CD14-positive monocyte (primary cell): ENCODE measurements around the gene TRMT5. TPM values are rescaled to one million over a fixed set of nuclear protein-coding genes. Genes with fewer than 3 reads are reported as not detected.

ENCODE experiments used
- DNase-seq, 3 donors: peaks; one replicate each; pipeline ENCODE4 v3.0.0-alpha.2; 2011 to 2022
- H2AFZ ChIP-seq: 2 replicates; pipeline ENCODE4 v1.6.0; 2012; ENCODE audit warnings: mild to moderate bottlenecking, low read depth, low read length, inconsistent platforms; ENCODE audit not compliant: insufficient read depth, poor library complexity, severe bottlenecking
- H3K27ac ChIP-seq, 2 donors: 1 replicate in 1 of 2; 2 replicates in 1 of 2; pipeline ENCODE4 v1.5.1; 2012 to 2013; ENCODE audit warnings: low read length in 2 of 2, control low read depth in 1 of 2, inconsistent platforms in 1 of 2, low read depth in 1 of 2, mild to moderate bottlenecking in 1 of 2
- H3K27me3 ChIP-seq, 2 donors: one replicate each; pipeline versions ENCODE4 v1.6.0 to v1.6.1; 2011 to 2013; ENCODE audit warnings: low read length in 2 of 2; ENCODE audit not compliant: control insufficient read depth in 2 of 2, insufficient read depth in 2 of 2
- H3K36me3 ChIP-seq, 2 donors: replicated peaks in 1 of 2; 1 replicate in 1 of 2; 2 replicates in 1 of 2; pipeline versions ENCODE4 v1.5.1 to v1.6.1; 2012 to 2013; ENCODE audit warnings: low read length in 2 of 2, control low read depth in 1 of 2, inconsistent platforms in 1 of 2, mild to moderate bottlenecking in 1 of 2; ENCODE audit not compliant: insufficient read depth in 2 of 2, control insufficient read depth in 1 of 2
- H3K4me1 ChIP-seq, 2 donors: 1 replicate in 1 of 2; 2 replicates in 1 of 2; pipeline versions ENCODE4 v1.5.1 to v1.6.1; 2012 to 2013; ENCODE audit warnings: low read length in 2 of 2, control low read depth in 1 of 2, inconsistent platforms in 1 of 2, mild to moderate bottlenecking in 1 of 2, moderate library complexity in 1 of 2; ENCODE audit not compliant: insufficient read depth in 2 of 2, control insufficient read depth in 1 of 2
- H3K4me2 ChIP-seq: replicated peaks from 2 replicates; pipeline ENCODE3; 2012; ENCODE audit warnings: low read length, moderate library complexity, mild to moderate bottlenecking; ENCODE audit not compliant: poor library complexity, severe bottlenecking; ENCODE audit errors: extremely low read depth
- H3K4me3 ChIP-seq, 3 experiments: fragments of 200-600 bp in 1 of 3; sonication (generic) in 1 of 3; replicated peaks in 1 of 3; 1 replicate in 2 of 3; 2 replicates in 1 of 3; pipeline ENCODE4 v1.5.1; 2011 to 2013; ENCODE audit warnings: low read length in 3 of 3, mild to moderate bottlenecking in 3 of 3, control low read depth in 2 of 3, low read depth in 2 of 3, inconsistent platforms in 1 of 3, moderate library complexity in 1 of 3
- H3K79me2 ChIP-seq: 2 replicates; pipeline ENCODE4 v1.6.0; 2012; ENCODE audit warnings: mild to moderate bottlenecking, control low read depth, inconsistent platforms, low read length, moderate library complexity; ENCODE audit not compliant: insufficient read depth
- H3K9ac ChIP-seq: 2 replicates; pipeline ENCODE4 v1.6.0; 2017; ENCODE audit warnings: low read length, mild to moderate bottlenecking; ENCODE audit not compliant: insufficient read depth, poor library complexity, severe bottlenecking
- H3K9me3 ChIP-seq, 2 donors: replicated peaks in 1 of 2; 1 replicate in 1 of 2; 2 replicates in 1 of 2; pipeline versions ENCODE4 v1.5.1 to v1.6.1; 2012 to 2013; ENCODE audit warnings: low read length in 2 of 2, control low read depth in 1 of 2; ENCODE audit not compliant: control insufficient read depth in 1 of 2, insufficient read depth in 1 of 2
- H4K20me1 ChIP-seq: 2 replicates; pipeline ENCODE4 v1.6.0; 2012; ENCODE audit warnings: mild to moderate bottlenecking, low read length, control low read depth, moderate library complexity; ENCODE audit not compliant: insufficient read depth
- H3K27ac Mint-ChIP-seq, 7 donors: one replicate each; pipeline ENCODE4 v1.8.0; 2020; ENCODE audit warnings: mild to moderate bottlenecking in 7 of 7, mixed read lengths in 7 of 7, moderate library complexity in 6 of 7, inconsistent platforms in 2 of 7
- H3K27me3 Mint-ChIP-seq, 3 donors: one replicate each; pipeline ENCODE4 v1.8.0; 2021 to 2022; ENCODE audit warnings: low read depth in 3 of 3, mild to moderate bottlenecking in 3 of 3, mixed read lengths in 3 of 3, moderate library complexity in 3 of 3, inconsistent platforms in 1 of 3
- H3K36me3 Mint-ChIP-seq, 2 donors: one replicate each; pipeline ENCODE4 v1.8.0; 2020; ENCODE audit warnings: mixed read lengths in 2 of 2, inconsistent platforms in 1 of 2, mild to moderate bottlenecking in 1 of 2
- H3K4me1 Mint-ChIP-seq: one replicate; pipeline ENCODE4 v1.8.0; 2020; ENCODE audit warnings: mild to moderate bottlenecking, mixed read lengths
- H3K4me3 Mint-ChIP-seq, 2 donors: one replicate each; pipeline ENCODE4 v1.8.0; 2020; ENCODE audit warnings: mild to moderate bottlenecking in 2 of 2, mixed read lengths in 2 of 2, moderate library complexity in 1 of 2
- H3K9me3 Mint-ChIP-seq, 7 donors: one replicate each; pipeline ENCODE4 v1.8.0; 2020 to 2022; ENCODE audit warnings: mixed read lengths in 7 of 7, mild to moderate bottlenecking in 6 of 7, moderate library complexity in 6 of 7, inconsistent platforms in 2 of 7
- WGBS: methylation state at CpG from one replicate; pipeline ENCODE4 v1.1.5; 2013; ENCODE audit warnings: missing lambda C conversion rate; ENCODE audit not compliant: insufficient coverage; 5-methylcytosine and 5-hydroxymethylcytosine counted together
- intact Hi-C, 2 donors: fragments of 100-400 bp; cut with micrococcal nuclease; formaldehyde crosslinking; loops; one replicate each; pipeline versions ENCODE4 v1.15.0 to v1.15.1; 2023
- polyA minus RNA-seq: library from RNA; depleted of rRNA, polyadenylated mRNA; stranded (reverse); fragments of >200 nt; gene quantifications from 2 replicates; pipeline ENCODE4 v1.2.3, GENCODE V29; 2012
- polyA plus RNA-seq, 3 donors: library from polyadenylated mRNA; depleted of rRNA in 1 of 3; unstranded in 2 of 3; stranded (reverse) in 1 of 3; fragments of 300-500 nt in 2 of 3; fragments of >200 nt in 1 of 3; fragmentation: Illumina TruSeq in 2 of 3; gene quantifications; 1 replicate in 2 of 3; 2 replicates in 1 of 3; pipeline ENCODE4 v1.2.3, GENCODE V29; 2012 to 2021
- total RNA-seq, 12 experiments: library from RNA in 1 of 12; stranded (reverse) in 1 of 12; fragments of 120-200 nt in 1 of 12; gene quantifications; one replicate each; pipeline ENCODE4 v1.2.4 and lab custom pipeline; 2013 to 2026; ENCODE audit warnings: mixed read lengths in 6 of 12, inconsistent platforms in 1 of 12
- TF ChIP-seq, protein P1 (sequence below): fragments of 200-600 bp; IDR thresholded peaks from one replicate; pipeline ENCODE4 v1.8.0; 2022; ENCODE audit warnings: antibody characterized with exemption, mild to moderate bottlenecking

Gene TRMT5, protein sequence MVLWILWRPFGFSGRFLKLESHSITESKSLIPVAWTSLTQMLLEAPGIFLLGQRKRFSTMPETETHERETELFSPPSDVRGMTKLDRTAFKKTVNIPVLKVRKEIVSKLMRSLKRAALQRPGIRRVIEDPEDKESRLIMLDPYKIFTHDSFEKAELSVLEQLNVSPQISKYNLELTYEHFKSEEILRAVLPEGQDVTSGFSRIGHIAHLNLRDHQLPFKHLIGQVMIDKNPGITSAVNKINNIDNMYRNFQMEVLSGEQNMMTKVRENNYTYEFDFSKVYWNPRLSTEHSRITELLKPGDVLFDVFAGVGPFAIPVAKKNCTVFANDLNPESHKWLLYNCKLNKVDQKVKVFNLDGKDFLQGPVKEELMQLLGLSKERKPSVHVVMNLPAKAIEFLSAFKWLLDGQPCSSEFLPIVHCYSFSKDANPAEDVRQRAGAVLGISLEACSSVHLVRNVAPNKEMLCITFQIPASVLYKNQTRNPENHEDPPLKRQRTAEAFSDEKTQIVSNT
- total RNA-seq (2013) = 7.3 TPM
- polyA plus RNA-seq (1 to 10 TPM in 2 of 3 donors, under 1 TPM in 1; 0.89 to 2.8 (median 1.9) TPM), polyA minus RNA-seq (0.97 and 2.7 TPM in 2 replicates), total RNA-seq (lab: John Stamatoyannopoulos, UW) (36.3 to 73.2 (median 51.2) reads per million in 11 experiments)

- Histone ChIP-seq H3K9ac (peak within 1 kb of the TSS; percentile 90), H3K27me3 (no peaks in the 10 kb centered on the region), H3K4me2 (peak within 1 kb of the TSS; percentile 95), H3K36me3 (peaks cover 0 to 13% of the 10 kb centered on the region in 2 donors), H3K9me3 (no peaks in the 10 kb centered on the region), H3K27ac (peak within 1 kb of the TSS; percentile 81 to 93), H3K4me3 (peak within 1 kb of the TSS; percentile 82 to 97 (median 96)), H2AFZ (peak within 1 kb of the TSS; percentile 97), H3K4me1 (peaks cover 43 to 56% of the 10 kb centered on the region in 2 donors), H4K20me1 (no peaks in the 10 kb centered on the region), H3K79me2 (peaks cover 33% of the 10 kb centered on the region)
- TF ChIP-seq, protein P1, sequence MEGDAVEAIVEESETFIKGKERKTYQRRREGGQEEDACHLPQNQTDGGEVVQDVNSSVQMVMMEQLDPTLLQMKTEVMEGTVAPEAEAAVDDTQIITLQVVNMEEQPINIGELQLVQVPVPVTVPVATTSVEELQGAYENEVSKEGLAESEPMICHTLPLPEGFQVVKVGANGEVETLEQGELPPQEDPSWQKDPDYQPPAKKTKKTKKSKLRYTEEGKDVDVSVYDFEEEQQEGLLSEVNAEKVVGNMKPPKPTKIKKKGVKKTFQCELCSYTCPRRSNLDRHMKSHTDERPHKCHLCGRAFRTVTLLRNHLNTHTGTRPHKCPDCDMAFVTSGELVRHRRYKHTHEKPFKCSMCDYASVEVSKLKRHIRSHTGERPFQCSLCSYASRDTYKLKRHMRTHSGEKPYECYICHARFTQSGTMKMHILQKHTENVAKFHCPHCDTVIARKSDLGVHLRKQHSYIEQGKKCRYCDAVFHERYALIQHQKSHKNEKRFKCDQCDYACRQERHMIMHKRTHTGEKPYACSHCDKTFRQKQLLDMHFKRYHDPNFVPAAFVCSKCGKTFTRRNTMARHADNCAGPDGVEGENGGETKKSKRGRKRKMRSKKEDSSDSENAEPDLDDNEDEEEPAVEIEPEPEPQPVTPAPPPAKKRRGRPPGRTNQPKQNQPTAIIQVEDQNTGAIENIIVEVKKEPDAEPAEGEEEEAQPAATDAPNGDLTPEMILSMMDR = no peak
- intact Hi-C loops = loop anchor here (5.0 to 10.0 kb wide), 3 partner anchors 121 to 734 kb away; partner anchors contain the start of gene PPM1A (in 1 of the 2)
- H3K36me3 Mint-ChIP-seq = peaks cover 12 to 24% of the 10 kb centered on the region in 2 donors
- peak; percentile 84 to 91 (median 86) for DNase-seq
- no peak within 1 kb of the TSS for H3K4me3 Mint-ChIP-seq
- no peak within 1 kb of the TSS for H3K27ac Mint-ChIP-seq
- peaks cover 17% of the 10 kb centered on the region for H3K4me1 Mint-ChIP-seq
- 0% methylated on average over 56 of the region's 59 CpGs for WGBS
- no peaks in the 10 kb centered on the region for H3K9me3 Mint-ChIP-seq
- H3K27me3 Mint-ChIP-seq = no peaks in the 10 kb centered on the region
Measured at GRCh38 chr14:60980811-60981632, at the start of gene TRMT5, which contains the start of gene SLC38A6. Gene TRMT5 (minus strand): TSS chr14:60981079. CDS start chr14:60980973, 106 bp downstream. Gene SLC38A6 (plus strand): TSS chr14:60981245. CDS start chr14:60981278, 33 bp downstream.

DNA sequence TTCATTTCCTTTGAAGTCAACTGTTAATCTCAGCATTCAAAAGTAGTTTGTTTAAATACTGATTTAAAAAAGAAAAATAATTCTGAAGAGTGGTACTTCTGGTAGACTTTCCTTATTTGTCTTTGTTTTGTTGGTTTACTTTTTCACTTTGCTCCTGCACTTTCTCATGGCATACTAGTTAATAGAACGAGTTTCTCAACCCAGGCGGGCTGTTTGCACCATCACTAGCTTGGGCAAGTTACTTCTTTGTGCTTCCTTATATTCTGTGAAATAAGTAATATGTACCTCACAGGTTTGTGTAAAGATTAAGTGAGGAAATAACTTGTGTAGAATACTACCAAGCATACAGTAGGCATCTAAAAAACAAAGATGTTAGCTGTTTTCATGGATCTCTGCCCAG is 45.6 kb upstream of the TRMT5 start:
- H3K4me3 Mint-ChIP-seq = no peak overlapping the region
- H3K27me3 Mint-ChIP-seq = peaks cover 0 to 3% (median 0%) of the 10 kb centered on the region in 3 donors
- Histone ChIP-seq H3K9me3 (no peaks in the 10 kb centered on the region), H3K27me3 (no peaks in the 10 kb centered on the region), H3K4me3 (no peak overlapping the region), H3K36me3 (no peaks in the 10 kb centered on the region), H3K9ac (no peak overlapping the region), H3K79me2 (no peaks in the 10 kb centered on the region), H3K4me2 (no peak overlapping the region), H2AFZ (no peak overlapping the region), H4K20me1 (no peaks in the 10 kb centered on the region), H3K27ac (no peak overlapping the region), H3K4me1 (no peaks in the 10 kb centered on the region)
- peaks cover 5% of the 10 kb centered on the region for H3K4me1 Mint-ChIP-seq
- peaks cover 0 to 5% of the 10 kb centered on the region in 2 donors for H3K36me3 Mint-ChIP-seq
- no CpG with 5 or more reads among the region's 2 CpGs for WGBS
- TF ChIP-seq, protein P1 = no peak
- intact Hi-C loops = loop anchor here in 1 of 2 donors (10.0 kb wide), 1 partner anchor 302 kb away; the partner anchor contains the start of gene SIX4
- DNase-seq = no peak
- no peaks in the 10 kb centered on the region for H3K9me3 Mint-ChIP-seq
- H3K27ac Mint-ChIP-seq = peak overlapping the region in 1 of 7 donors; percentile 15
